Measurements from ENCODE around the gene DNAAF1.

Gene DNAAF1

DNA sequence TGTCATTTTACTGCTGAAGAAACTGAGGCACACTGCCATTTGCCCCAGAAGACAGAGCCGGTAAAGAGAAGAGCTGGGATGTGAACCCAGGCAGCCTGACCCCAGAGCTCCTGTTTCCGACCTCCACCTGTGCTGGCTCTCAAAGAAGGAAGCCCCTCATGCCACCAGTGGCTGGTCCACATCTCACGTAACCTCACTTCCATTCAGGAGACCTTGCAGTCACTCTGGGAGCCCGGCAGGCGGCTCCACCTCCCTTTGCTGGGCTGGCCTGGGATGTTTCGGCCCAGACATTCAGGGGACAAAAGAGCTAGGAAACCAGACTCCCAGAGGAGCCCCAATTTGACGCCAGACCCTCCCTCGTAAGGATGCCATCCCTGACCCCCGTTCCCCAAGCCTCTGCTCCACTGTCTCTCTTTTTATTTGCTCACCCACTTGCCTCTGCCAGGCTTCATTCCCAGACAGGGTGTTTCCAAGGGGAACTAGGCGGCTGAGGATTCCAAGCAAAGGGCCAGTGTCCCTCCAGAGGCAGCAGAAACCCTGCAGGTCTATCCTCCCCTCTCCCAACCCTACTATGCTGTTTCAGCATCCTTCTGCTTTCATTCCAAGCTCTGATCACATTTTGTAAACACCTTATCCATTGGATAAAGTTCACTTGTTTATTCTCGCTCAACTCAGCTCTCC, 38.9 kb downstream of the DNAAF1 start:
- no peak overlapping the region for H3K4me3 ChIP-seq (ENCODE audit: low read depth, low read length)
- no peak for DNase-seq (ENCODE audit: low read depth)
- TF ChIP-seq, protein P1, sequence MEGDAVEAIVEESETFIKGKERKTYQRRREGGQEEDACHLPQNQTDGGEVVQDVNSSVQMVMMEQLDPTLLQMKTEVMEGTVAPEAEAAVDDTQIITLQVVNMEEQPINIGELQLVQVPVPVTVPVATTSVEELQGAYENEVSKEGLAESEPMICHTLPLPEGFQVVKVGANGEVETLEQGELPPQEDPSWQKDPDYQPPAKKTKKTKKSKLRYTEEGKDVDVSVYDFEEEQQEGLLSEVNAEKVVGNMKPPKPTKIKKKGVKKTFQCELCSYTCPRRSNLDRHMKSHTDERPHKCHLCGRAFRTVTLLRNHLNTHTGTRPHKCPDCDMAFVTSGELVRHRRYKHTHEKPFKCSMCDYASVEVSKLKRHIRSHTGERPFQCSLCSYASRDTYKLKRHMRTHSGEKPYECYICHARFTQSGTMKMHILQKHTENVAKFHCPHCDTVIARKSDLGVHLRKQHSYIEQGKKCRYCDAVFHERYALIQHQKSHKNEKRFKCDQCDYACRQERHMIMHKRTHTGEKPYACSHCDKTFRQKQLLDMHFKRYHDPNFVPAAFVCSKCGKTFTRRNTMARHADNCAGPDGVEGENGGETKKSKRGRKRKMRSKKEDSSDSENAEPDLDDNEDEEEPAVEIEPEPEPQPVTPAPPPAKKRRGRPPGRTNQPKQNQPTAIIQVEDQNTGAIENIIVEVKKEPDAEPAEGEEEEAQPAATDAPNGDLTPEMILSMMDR (IDR thresholded peaks at IDR 0.05; ENCODE audit: low read depth, low read length, missing control alignments), result no peak

DNA sequence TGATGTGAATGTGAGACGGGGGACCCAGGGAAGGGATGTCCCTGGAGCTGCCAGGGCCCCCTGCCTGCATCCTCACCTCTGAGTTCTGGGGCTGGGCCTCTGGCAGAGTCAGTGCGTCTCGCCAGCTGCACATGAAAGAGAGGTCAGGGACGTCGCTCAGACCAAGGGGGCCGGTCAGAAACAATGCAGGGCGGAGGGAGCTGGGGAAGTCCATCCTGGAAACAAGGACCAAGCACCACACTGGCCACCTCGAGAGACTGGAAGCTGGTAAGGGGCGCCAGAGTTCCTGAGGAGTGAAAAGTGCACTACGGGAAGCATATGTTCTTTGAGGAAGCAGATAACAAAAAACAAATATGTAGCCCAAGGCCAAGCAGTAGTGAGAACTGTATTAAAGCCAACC, 39.7 kb downstream of the DNAAF1 start:
- TF ChIP-seq, protein P1 (IDR thresholded peaks at IDR 0.05; ENCODE audit: low read depth, low read length, missing control alignments), result no peak
- DNase-seq (ENCODE audit: low read depth), result no peak
- H3K4me3 ChIP-seq (ENCODE audit: low read depth, low read length), result no peak overlapping the region

DNA sequence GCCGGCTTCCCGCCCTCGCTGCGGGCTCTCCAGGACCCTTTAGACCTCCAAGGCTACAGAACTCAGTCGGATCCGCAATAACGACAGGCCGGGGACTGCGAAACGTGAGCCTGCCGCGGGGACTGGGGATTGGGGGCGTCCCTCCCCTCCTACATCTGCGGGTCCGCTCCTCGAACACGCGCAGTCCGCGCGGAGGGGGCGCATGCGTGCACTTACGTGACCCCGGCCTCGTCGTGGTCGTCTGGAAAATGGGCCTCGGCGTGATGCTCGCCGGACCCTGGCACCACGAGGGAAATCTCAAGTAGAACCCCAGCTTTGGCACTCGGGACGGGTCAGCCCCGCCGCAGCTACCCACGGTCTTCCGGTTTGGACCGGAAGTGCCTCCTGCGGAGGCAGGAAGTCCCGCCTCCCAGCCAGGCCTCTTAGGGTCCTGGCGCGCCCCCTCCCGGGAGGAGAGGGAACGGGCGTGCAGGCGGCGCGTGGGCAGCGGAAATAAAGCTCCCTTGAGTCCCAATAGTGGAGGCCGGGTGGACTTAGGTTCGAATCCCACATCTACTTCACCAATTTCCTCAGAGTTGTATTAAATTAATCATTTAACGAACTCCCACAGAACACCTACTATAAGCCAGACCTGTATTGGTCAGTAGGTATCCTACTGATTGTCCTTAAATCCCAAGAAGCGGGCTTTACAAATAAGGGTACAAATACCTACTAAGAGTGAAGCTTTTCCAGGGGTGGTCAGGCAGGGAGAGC, 41.8 kb downstream of the DNAAF1 start, which contains the start of gene TAF1C:
Gene TAF1C, minus strand, starts transcription at position 373 of the 753 bp plus-strand sequence. CDS start 2,069 bp downstream, outside the sequence.
- peak; percentile 79 for DNase-seq (ENCODE audit: low read depth)
- peak within 1 kb of the TSS; percentile 79 for H3K4me3 ChIP-seq (ENCODE audit: low read depth, low read length)
- TF ChIP-seq, protein P1 (IDR thresholded peaks at IDR 0.05; ENCODE audit: low read depth, low read length, missing control alignments), result peak; percentile 89

DNA sequence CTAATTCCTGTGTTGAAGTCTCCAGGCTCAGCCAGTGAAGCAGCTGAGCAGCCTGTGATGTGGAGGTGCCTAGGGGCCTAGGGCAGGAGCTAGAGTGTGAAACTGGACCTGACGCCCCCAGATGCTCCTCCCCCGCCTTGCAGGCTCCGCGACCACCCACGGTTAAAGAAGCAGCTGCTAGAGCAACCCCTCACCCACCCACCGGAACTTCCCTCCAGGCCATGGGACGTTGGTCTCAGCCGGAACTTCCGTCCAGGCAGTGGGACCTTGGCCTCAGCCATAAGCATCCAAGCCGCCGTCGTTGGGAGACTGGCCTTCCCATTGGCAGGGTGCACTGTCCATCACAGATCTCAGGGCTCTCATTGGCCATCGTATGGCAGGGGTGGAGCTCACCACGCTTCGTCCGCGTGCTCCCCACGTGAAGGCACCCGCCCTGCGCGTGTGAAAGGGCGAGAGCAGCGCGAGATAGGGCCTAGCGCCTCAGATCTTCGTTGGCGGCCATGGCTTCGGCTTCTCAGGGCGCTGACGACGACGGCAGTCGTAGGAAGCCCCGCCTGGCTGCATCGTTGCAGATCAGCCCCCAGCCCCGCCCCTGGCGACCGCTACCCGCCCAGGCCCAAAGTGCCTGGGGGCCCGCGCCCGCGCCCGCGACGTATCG, 45.8 kb downstream of the DNAAF1 start, which contains the start of gene ADAD2:
Gene ADAD2, plus strand, starts transcription at position 427 of the 658 bp plus-strand sequence. Its CDS starts 74 bp downstream, at position 501.
- TF ChIP-seq, protein P1 (IDR thresholded peaks at IDR 0.05; ENCODE audit: low read depth, low read length, missing control alignments), result no peak
- no peak within 1 kb of the TSS for H3K4me3 ChIP-seq (ENCODE audit: low read depth, low read length)
- DNase-seq (ENCODE audit: low read depth), result no peak

DNA sequence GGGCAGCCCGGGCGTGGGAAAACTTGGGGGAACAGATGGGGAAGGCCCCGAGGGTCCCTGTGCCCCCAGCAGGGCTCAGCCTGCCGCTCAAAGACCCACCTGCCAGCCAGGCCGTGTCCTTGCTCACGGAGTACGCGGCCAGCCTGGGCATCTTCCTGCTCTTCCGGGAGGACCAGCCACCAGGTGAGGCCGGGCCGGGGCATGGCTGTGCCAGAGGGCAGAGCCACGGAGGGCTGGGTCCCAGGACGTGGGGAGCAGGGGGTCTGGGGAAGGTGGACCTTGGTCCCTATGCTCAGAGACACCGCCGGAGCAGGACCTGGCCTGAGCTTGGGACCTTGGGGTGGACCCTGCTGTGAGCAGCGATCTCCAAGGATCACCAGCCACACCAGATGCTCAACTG, 46.4 kb downstream of the DNAAF1 start:
- TF ChIP-seq, protein P1 (IDR thresholded peaks at IDR 0.05; ENCODE audit: low read depth, low read length, missing control alignments), result no peak
- no peak overlapping the region for H3K4me3 ChIP-seq (ENCODE audit: low read depth, low read length)
- no peak for DNase-seq (ENCODE audit: low read depth)

DNA sequence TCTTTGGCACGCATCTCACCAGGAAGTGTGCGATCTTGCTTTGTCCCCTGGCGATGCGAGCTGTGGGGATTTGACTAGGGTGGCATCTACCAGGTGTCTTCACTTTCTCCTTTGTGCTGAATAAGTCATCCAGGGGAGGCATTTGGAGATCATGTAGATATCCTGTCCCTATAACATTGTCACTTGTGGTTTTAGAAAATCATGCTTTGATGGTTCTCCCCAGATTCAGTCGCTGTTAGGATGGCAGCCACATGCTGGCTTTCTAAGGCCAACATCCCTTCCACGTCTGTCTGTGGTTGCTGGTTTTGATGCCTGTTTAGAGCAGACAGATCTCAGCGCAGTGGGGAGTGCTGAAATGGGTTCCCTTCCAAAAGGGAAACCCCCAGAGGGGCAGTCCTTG, 48.4 kb downstream of the DNAAF1 start:
- DNase-seq (ENCODE audit: low read depth), result no peak
- TF ChIP-seq, protein P1 (IDR thresholded peaks at IDR 0.05; ENCODE audit: low read depth, low read length, missing control alignments), result no peak
- no peak overlapping the region for H3K4me3 ChIP-seq (ENCODE audit: low read depth, low read length)
